Small intestine (tissue), 7 donors: ENCODE data around the gene SAMHD1. TPM values are rescaled to one million over a fixed set of nuclear protein-coding genes. Genes with fewer than 3 reads are reported as not detected.
A peak's percentile ranks its signal among the peaks of the same experiment; 100 is the strongest.

ENCODE experiments used
- DNase-seq, 2 donors: peaks; one replicate each; pipeline versions ENCODE4 v3.0.0 to v3.0.0-alpha.2; 2013
- FAIRE-seq: peaks from 2 replicates; lab custom pipeline; 2012; peaks lifted over from hg19 to GRCh38; lab: Jason Lieb, UNC
- H3K27ac ChIP-seq, 3 donors: one replicate each; pipeline ENCODE4 v1.5.1; 2013; ENCODE audit warnings: low read length in 2 of 3, mild to moderate bottlenecking in 2 of 3, control low read depth in 1 of 3, inconsistent platforms in 1 of 3, low read depth in 1 of 3, moderate library complexity in 1 of 3
- H3K27me3 ChIP-seq, 3 donors: one replicate each; pipeline ENCODE4 v1.6.1; 2013; ENCODE audit warnings: low read length in 3 of 3, inconsistent platforms in 1 of 3; ENCODE audit not compliant: control insufficient read depth in 3 of 3, insufficient read depth in 3 of 3
- H3K36me3 ChIP-seq, 3 donors: one replicate each; pipeline ENCODE4 v1.6.1; 2013; ENCODE audit warnings: low read length in 3 of 3, inconsistent platforms in 1 of 3, low read depth in 1 of 3, mild to moderate bottlenecking in 1 of 3, moderate library complexity in 1 of 3; ENCODE audit not compliant: control insufficient read depth in 3 of 3, insufficient read depth in 2 of 3
- H3K4me1 ChIP-seq, 3 donors: one replicate each; pipeline ENCODE4 v1.6.1; 2013; ENCODE audit warnings: low read length in 2 of 3, inconsistent platforms in 1 of 3, low read depth in 1 of 3, mild to moderate bottlenecking in 1 of 3, moderate library complexity in 1 of 3; ENCODE audit not compliant: control insufficient read depth in 3 of 3, insufficient read depth in 2 of 3
- H3K4me3 ChIP-seq, 3 donors: one replicate each; pipeline ENCODE4 v1.5.1; 2013; ENCODE audit warnings: low read length in 3 of 3, control low read depth in 1 of 3, inconsistent platforms in 1 of 3, low read depth in 1 of 3, mild to moderate bottlenecking in 1 of 3, moderate library complexity in 1 of 3
- H3K9me3 ChIP-seq, 2 donors: one replicate each; pipeline ENCODE4 v1.6.1; 2013; ENCODE audit warnings: low read depth in 1 of 2, low read length in 1 of 2; ENCODE audit not compliant: control insufficient read depth in 2 of 2, insufficient read depth in 1 of 2
- WGBS, 3 donors: extraction: QIAGEN DNeasy Blood & Tissue Kit; methylation state at CpG; one replicate each; pipeline ENCODE4 v1.1.7; 2013; 5-methylcytosine and 5-hydroxymethylcytosine counted together
- polyA plus RNA-seq, 4 donors: library from polyadenylated mRNA; stranded (reverse) in 3 of 4; unstranded in 1 of 4; fragments of 200-250 nt in 3 of 4; fragments of 120-200 nt in 1 of 4; gene quantifications; one replicate each; pipeline versions ENCODE4 v1.2.1 to v1.2.3, GENCODE V29; 2013
- donor health status: healthy with polysubstance abuse.
- donor health status: control.
- donor health status: control.
- donor health status: Bipolar disorder and iron deficiency.
- donor health status: healthy.

The SAMHD1 gene
- polyA plus RNA-seq, 4 donors, result 22.8 to 78.8 (median 28.5) TPM

DNA sequence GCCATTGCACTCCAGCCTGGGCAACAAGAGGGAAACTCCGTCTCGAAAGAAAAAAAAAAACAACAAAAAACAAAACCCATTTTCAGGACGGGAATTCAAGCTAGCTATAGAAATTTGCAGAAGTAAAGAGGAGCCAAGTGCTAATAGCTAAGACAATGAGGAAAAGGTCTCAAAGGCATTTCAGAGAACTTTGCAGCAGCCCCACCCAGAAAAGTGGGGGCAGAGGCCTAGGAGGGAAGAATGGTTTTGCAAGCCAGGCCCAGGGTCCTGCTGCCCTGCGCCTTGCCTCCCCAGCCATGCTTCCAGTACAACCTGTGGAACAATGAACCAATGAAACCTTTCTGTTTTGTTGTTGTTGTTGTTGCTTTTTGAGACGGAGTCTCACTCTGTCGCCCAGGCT is 38.3 kb upstream of the SAMHD1 start:
- H3K4me1 ChIP-seq, result no peaks in the 10 kb centered on the region
- H3K4me3 ChIP-seq, result no peak overlapping the region
- DNase-seq (no peak), FAIRE-seq (no peak)
- peaks cover 0 to 6% (median 0%) of the 10 kb centered on the region in 3 donors for H3K36me3 ChIP-seq
- peaks cover 0 to 9% of the 10 kb centered on the region in 2 donors for H3K9me3 ChIP-seq
- no peaks in the 10 kb centered on the region for H3K27me3 ChIP-seq
- WGBS, 3 donors, result 81 to 92% (median 84%) methylated on average over 6 of the region's 6 CpGs
- H3K27ac ChIP-seq, result no peak overlapping the region

- Histone ChIP-seq H3K9me3 (peaks cover 0 to 6% of the 10 kb centered on the region in 2 donors), H3K4me1 (peaks cover 0 to 2% (median 0%) of the 10 kb centered on the region in 3 donors), H3K36me3 (no peaks in the 10 kb centered on the region), H3K4me3 (no peak overlapping the region), H3K27ac (peak overlapping the region in 1 of 3 donors; percentile 12), H3K27me3 (no peaks in the 10 kb centered on the region)
- FAIRE-seq, result no peak
- DNase-seq, result no peak
- WGBS, 3 donors, result 63 to 87% (median 69%) methylated on average over 3 of the region's 3 CpGs
These were observed 37.0 kb upstream of the SAMHD1 start for GRCh38 chr20:36988494-36988966.

GRCh38 chr20:36984257-36984638 is 32.7 kb upstream of the SAMHD1 start:
- no peak for FAIRE-seq

GRCh38 chr20:36975099-36975818 is 23.8 kb upstream of the SAMHD1 start:
- Histone ChIP-seq H3K27me3 (no peaks in the 10 kb centered on the region), H3K4me3 (no peak overlapping the region), H3K36me3 (no peaks in the 10 kb centered on the region), H3K9me3 (no peaks in the 10 kb centered on the region), H3K27ac (no peak overlapping the region), H3K4me1 (no peaks in the 10 kb centered on the region)
- WGBS, 3 donors, result 9 to 26% (median 16%) methylated on average over 3 of the region's 3 CpGs
- FAIRE-seq, result no peak
- peak; percentile 10 to 55 for DNase-seq

More at GRCh38 chr20:36984257-36984638, 32.7 kb upstream of the SAMHD1 start:
- peaks cover 0 to 3% (median 0%) of the 10 kb centered on the region in 3 donors for H3K4me1 ChIP-seq
- no peaks in the 10 kb centered on the region for H3K9me3 ChIP-seq
- WGBS, 3 donors, result 71 to 81% (median 74%) methylated on average over 6 of the region's 6 CpGs
- H3K27me3 ChIP-seq, result no peaks in the 10 kb centered on the region
- no peak overlapping the region for H3K4me3 ChIP-seq
- H3K27ac ChIP-seq, result no peak overlapping the region
- DNase-seq, result no peak
- no peaks in the 10 kb centered on the region for H3K36me3 ChIP-seq

DNA sequence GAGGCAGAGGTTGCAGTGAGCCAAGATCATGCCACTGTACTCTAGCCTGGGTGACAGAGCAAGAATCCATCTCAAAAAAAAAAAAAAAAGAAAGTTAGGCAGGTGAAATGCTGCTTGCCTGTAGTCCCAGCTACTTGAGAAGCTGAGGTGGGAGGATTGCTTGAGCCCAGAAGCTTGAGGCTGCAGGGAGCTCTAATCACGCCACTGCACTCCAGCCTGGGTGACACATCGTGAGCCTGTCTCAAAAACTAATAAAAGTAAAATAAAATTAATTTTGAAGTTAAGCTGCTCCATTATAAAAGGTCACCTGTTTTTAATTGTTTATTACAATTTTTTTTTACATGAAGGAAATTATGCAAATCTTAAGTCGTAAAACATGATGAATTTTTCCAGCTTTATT is 23.2 kb upstream of the SAMHD1 start:
- no peak for FAIRE-seq
- no peak overlapping the region for H3K27ac ChIP-seq

GRCh38 chr20:36971103-36971502 is 19.6 kb upstream of the SAMHD1 start:
- no peak for DNase-seq
- no peaks in the 10 kb centered on the region for H3K36me3 ChIP-seq
- no peaks in the 10 kb centered on the region for H3K4me1 ChIP-seq
- H3K4me3 ChIP-seq, result no peak overlapping the region
- H3K27me3 ChIP-seq, result no peaks in the 10 kb centered on the region
- H3K27ac ChIP-seq, result no peak overlapping the region
- H3K9me3 ChIP-seq, result no peaks in the 10 kb centered on the region
- WGBS, 3 donors, result 70 to 83% (median 79%) methylated on average over 1 of the region's 1 CpG
- FAIRE-seq, result no peak

More for the DNA sequence above, 23.2 kb upstream of the SAMHD1 start:
- 32 to 56% (median 37%) methylated on average over 3 of the region's 3 CpGs for WGBS, 3 donors
- Histone ChIP-seq H3K4me1 (no peaks in the 10 kb centered on the region), H3K27me3 (no peaks in the 10 kb centered on the region), H3K4me3 (no peak overlapping the region), H3K36me3 (no peaks in the 10 kb centered on the region), H3K9me3 (no peaks in the 10 kb centered on the region)
- no peak for DNase-seq

GRCh38 chr20:36969478-36970186 is 18.1 kb upstream of the SAMHD1 start:
- H3K4me3 ChIP-seq, result no peak overlapping the region
- FAIRE-seq (no peak), DNase-seq (peak in 1 of 2 donors; percentile 25)
- WGBS, 3 donors, result 71 to 79% (median 75%) methylated on average over 10 of the region's 10 CpGs
- no peaks in the 10 kb centered on the region for H3K27me3 ChIP-seq
- no peaks in the 10 kb centered on the region for H3K36me3 ChIP-seq
- H3K27ac ChIP-seq, result peak overlapping the region in 2 of 3 donors; percentile 30 to 67
- H3K4me1 ChIP-seq, result no peaks in the 10 kb centered on the region
- no peaks in the 10 kb centered on the region for H3K9me3 ChIP-seq

DNA sequence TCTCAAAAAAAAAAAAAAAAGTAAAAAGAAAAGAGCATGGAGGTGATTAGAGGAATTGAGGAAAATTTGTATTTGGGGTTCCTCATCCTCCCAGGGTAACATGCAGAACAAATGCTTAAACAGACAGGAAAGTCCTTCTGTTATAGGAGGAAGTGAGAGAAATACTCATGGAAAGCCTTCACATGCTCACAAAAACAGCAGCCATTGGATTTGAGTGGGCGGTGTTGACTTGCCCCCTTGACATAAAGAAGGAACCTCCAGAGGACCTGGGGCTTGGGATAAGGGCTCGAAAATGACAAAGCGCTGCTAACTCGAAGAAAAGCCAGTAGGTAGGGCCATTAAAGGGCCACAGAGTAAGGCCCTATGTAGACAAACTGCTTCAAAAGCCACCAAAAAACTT is 17.5 kb upstream of the SAMHD1 start:
- no peak overlapping the region for H3K4me3 ChIP-seq
- DNase-seq, result no peak
- no peaks in the 10 kb centered on the region for H3K36me3 ChIP-seq
- FAIRE-seq, result no peak
- H3K27ac ChIP-seq, result peak overlapping the region in 1 of 3 donors; percentile 67
- H3K4me1 ChIP-seq, result no peaks in the 10 kb centered on the region
- no peaks in the 10 kb centered on the region for H3K9me3 ChIP-seq
- WGBS, 3 donors, result 92 to 99% (median 99%) methylated on average over 4 of the region's 4 CpGs
- H3K27me3 ChIP-seq, result no peaks in the 10 kb centered on the region
